NCI-H128 (cell line): ENCODE data around the gene RPS23.

Source experiments
- DNase-seq: peaks from one replicate; lab custom pipeline; 2025; ENCODE audit not compliant: unreplicated experiment; lab: John Stamatoyannopoulos, UW

RPS23 gene

GRCh38 chr5:82277987-82278710 lies at the start of gene RPS23:
TSS of gene RPS23 (minus strand) at chr5:82278354. CDS start at chr5:82278323, 31 bp downstream.
- peak; percentile 63 for DNase-seq

- no peak for DNase-seq
Measured at GRCh38 chr5:82327941-82328340, 49.8 kb upstream of the RPS23 start.

- no peak for DNase-seq
Measured at GRCh38 chr5:82325996-82326395, 47.8 kb upstream of the RPS23 start.

- DNase-seq, result no peak
Measured at GRCh38 chr5:82325155-82325554, 47.0 kb upstream of the RPS23 start.

GRCh38 chr5:82320966-82321365 lies 42.8 kb upstream of the RPS23 start:
- no peak for DNase-seq

- no peak for DNase-seq
Measured at GRCh38 chr5:82319651-82320376, 41.7 kb upstream of the RPS23 start.

- no peak for DNase-seq
Measured at GRCh38 chr5:82319192-82319591, 41.0 kb upstream of the RPS23 start.

- no peak for DNase-seq
Measured at GRCh38 chr5:82314964-82315758, 37.0 kb upstream of the RPS23 start.

GRCh38 chr5:82313016-82313415 lies 34.9 kb upstream of the RPS23 start:
- no peak for DNase-seq

- DNase-seq, result no peak
Measured at GRCh38 chr5:82312373-82312856, 34.3 kb upstream of the RPS23 start.

- no peak for DNase-seq
Measured at GRCh38 chr5:82309091-82309531, 31.0 kb upstream of the RPS23 start.

- DNase-seq, result no peak
Measured at GRCh38 chr5:82308416-82308815, 30.3 kb upstream of the RPS23 start.

GRCh38 chr5:82307451-82307850 lies 29.3 kb upstream of the RPS23 start:
- DNase-seq, result no peak

- no peak for DNase-seq
Measured at GRCh38 chr5:82306151-82306550, 28.0 kb upstream of the RPS23 start.

GRCh38 chr5:82301190-82301589 lies 23.0 kb upstream of the RPS23 start:
- DNase-seq, result no peak

- DNase-seq, result no peak
Measured at GRCh38 chr5:82298668-82299067, 20.5 kb upstream of the RPS23 start.

- DNase-seq, result no peak
Measured at GRCh38 chr5:82297711-82298110, 19.6 kb upstream of the RPS23 start.

GRCh38 chr5:82296929-82297328 lies 18.8 kb upstream of the RPS23 start:
- DNase-seq, result no peak

- no peak for DNase-seq
Measured at GRCh38 chr5:82295959-82296531, 17.9 kb upstream of the RPS23 start.

- DNase-seq, result no peak
Measured at GRCh38 chr5:82295144-82295543, 17.0 kb upstream of the RPS23 start.

- no peak for DNase-seq
Measured at GRCh38 chr5:82291420-82291819, 13.3 kb upstream of the RPS23 start.
